ENCODE data around the gene BEX4. TPM values are rescaled to one million over a fixed set of nuclear protein-coding genes. Genes with fewer than 3 reads are reported as not detected.

The BEX4 gene
- total and polyA plus RNA-seq, 2 of the 8 experiments (the other 6 are each of a cell fraction or from before 2014, with no cell fraction given): 27.2 to 45.1 TPM

DNA sequence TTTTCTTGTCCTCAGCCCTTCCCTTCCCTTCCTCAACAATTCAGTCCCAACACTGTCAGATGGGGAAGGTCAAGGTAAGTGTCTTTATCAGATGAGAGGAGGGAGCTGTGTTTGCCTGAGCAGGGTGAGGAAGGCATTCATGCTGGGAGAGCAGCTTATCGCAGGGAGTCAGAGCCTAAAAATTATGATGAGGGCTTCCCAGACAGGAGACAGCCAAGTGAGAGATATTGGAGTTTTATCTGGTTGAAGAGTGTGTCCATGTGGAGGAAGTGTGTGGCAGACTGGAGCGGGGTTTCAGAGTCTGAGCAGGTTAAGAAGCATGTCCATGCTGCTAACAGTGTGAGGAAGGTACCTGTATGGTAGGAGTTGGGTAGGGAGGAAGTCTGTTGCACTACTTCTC, 18.4 kb downstream of the BEX4 start:
- FAIRE-seq (peak; percentile 42), DNase-seq (ENCODE audit: low read depth in 1 of 2, low spot score in 2 of 2) (no peak)
- H3K36me3 ChIP-seq (ENCODE audit: control insufficient read depth in 2 of 4, insufficient read depth in 4 of 4, low read length in 3 of 4): no peaks in the 10 kb centered on the region
- no peaks in the 10 kb centered on the region for H3K4me1 ChIP-seq (replicated peaks in 1 of 4; ENCODE audit: control insufficient read depth in 3 of 4, insufficient read depth in 4 of 4, low read length in 3 of 4)
- H2AK5ac ChIP-seq (ENCODE audit: low read depth, low read length): no peak overlapping the region
- no peaks in the 10 kb centered on the region for H3K27me3 ChIP-seq (replicated peaks in 1 of 4; ENCODE audit: control insufficient read depth in 3 of 4, extremely low read depth in 1 of 4, insufficient read depth in 3 of 4, low read length in 3 of 4)
- H3K23me2 ChIP-seq (ENCODE audit: low read depth, low read length): no peaks in the 10 kb centered on the region
- WGBS, 2 experiments (ENCODE audit: extremely low coverage in 1 of 2, insufficient coverage in 1 of 2, insufficient read length in 1 of 2, insufficient replicate concordance in 2 of 2, low coverage in 1 of 2, low lambda C conversion rate in 2 of 2, missing lambda C conversion rate in 1 of 2): 94% methylated on average over 2 of the region's 2 CpGs; no CpG with 5 or more reads in 1 of the 2 experiments
- H3K23ac ChIP-seq (ENCODE audit: insufficient read length): no peak overlapping the region
- no peak overlapping the region for H3K9ac ChIP-seq (replicated peaks in 1 of 4; ENCODE audit: extremely low read depth in 1 of 4, low read depth in 3 of 4, low read length in 3 of 4)
- H3K27ac ChIP-seq (ENCODE audit: low read depth, low read length): no peak overlapping the region
- no peak overlapping the region for H2BK15ac ChIP-seq (ENCODE audit: low read length)
- no peak overlapping the region for H2BK5ac ChIP-seq (ENCODE audit: low read depth, low read length)
- H4K8ac ChIP-seq (ENCODE audit: extremely low read depth, insufficient read depth, low read length): no peak overlapping the region
- no peak overlapping the region for H3K14ac ChIP-seq (ENCODE audit: insufficient read length)
- H3K4me2 ChIP-seq (ENCODE audit: insufficient read depth in 1 of 2, low read depth in 2 of 2, low read length in 2 of 2): no peak overlapping the region
- H3K4ac ChIP-seq (replicated peaks; ENCODE audit: insufficient read length, low read depth, low read length): no peak overlapping the region
- H2BK12ac ChIP-seq (ENCODE audit: low read depth, low read length): no peak overlapping the region
- H3K9me3 ChIP-seq (ENCODE audit: insufficient read depth in 2 of 2, low read depth in 1 of 2, low read length in 1 of 2): no peaks in the 10 kb centered on the region
- H3K4me3 ChIP-seq (ENCODE audit: extremely low read depth in 1 of 4, insufficient read depth in 2 of 4, low read depth in 3 of 4, low read length in 4 of 4): no peak overlapping the region
- H4K91ac ChIP-seq (replicated peaks; ENCODE audit: insufficient read length, low read length): peak overlapping the region; percentile 65
- 0 out of 2 replicates have a peak overlapping the region, but pooled peaks have one; percentile 32 for H2AFZ ChIP-seq (ENCODE audit: low read length)
- H4K5ac ChIP-seq (ENCODE audit: insufficient read length, low read depth, low read length): no peak overlapping the region
- no peak overlapping the region for H3K56ac ChIP-seq (replicated peaks; ENCODE audit: insufficient read length, low read depth, low read length)
- CTCF ChIA-PET (ENCODE audit: partially characterized antibody): interaction anchor here (1.0 kb wide), 1 partner anchor 17 kb away, joined by 3 read pairs; no protein-coding TSS in a partner anchor
- POLR2A ChIA-PET (ENCODE audit: partially characterized antibody): interaction anchor here (0.6 to 1.3 kb wide), 3 partner anchors 15 to 286 kb away, joined by 3 to 4 read pairs (median 3); partner anchors contain the start of genes RAB40A and TCEAL8
- H4K20me1 ChIP-seq (replicated peaks in 1 of 2; ENCODE audit: control insufficient read depth in 1 of 2, insufficient read depth in 2 of 2, low read length in 2 of 2): no peaks in the 10 kb centered on the region
- no peak overlapping the region for H3K18ac ChIP-seq (ENCODE audit: extremely low read depth, low read length)
- no peak overlapping the region for H2BK120ac ChIP-seq (replicated peaks; ENCODE audit: low read depth, low read length)
- no peaks in the 10 kb centered on the region for H3K79me2 ChIP-seq (ENCODE audit: control insufficient read depth in 1 of 2, insufficient read depth in 2 of 2, low read length in 2 of 2)
- H3K79me1 ChIP-seq (ENCODE audit: low read depth, low read length): no peaks in the 10 kb centered on the region
- H2BK20ac ChIP-seq (ENCODE audit: low read length): no peak overlapping the region
- TF ChIP-seq SIN3A (conservative IDR thresholded peaks at IDR 0.05 in 1 of 2, IDR thresholded peaks at IDR 0.05 in 1 of 2; ENCODE audit: low read depth in 1 of 2, low read length in 2 of 2) (no peak), BACH1 (IDR thresholded peaks at IDR 0.05; ENCODE audit: low read length) (no peak), KDM1A (IDR thresholded peaks at IDR 0.05; ENCODE audit: borderline replicate concordance, low read length) (no peak), BCL11A (IDR thresholded peaks at IDR 0.05; ENCODE audit: low read depth in 2 of 2, low read length in 2 of 2) (no peak), MAFK (IDR thresholded peaks at IDR 0.05; ENCODE audit: low read depth, low read length) (no peak), CBX5 (IDR thresholded peaks at IDR 0.05; ENCODE audit: low read depth, low read length) (no peak), EZH2 (IDR thresholded peaks at IDR 0.05; ENCODE audit: low read depth, low read length, severe bottlenecking) (no peak), TEAD4 (IDR thresholded peaks at IDR 0.05; ENCODE audit: low read depth, low read length) (no peak), RXRA (IDR thresholded peaks at IDR 0.05; ENCODE audit: insufficient read depth, low read depth, low read length) (no peak), TCF12 (IDR thresholded peaks at IDR 0.05; ENCODE audit: low read depth, low read length) (no peak), RAD21 (IDR thresholded peaks at IDR 0.05 in 1 of 2, conservative IDR thresholded peaks at IDR 0.05 in 1 of 2; ENCODE audit: low read depth in 2 of 2, low read length in 2 of 2) (no peak), YY1 (IDR thresholded peaks at IDR 0.05; ENCODE audit: low read depth, low read length) (no peak)
- TF ChIP-seq, protein P1, sequence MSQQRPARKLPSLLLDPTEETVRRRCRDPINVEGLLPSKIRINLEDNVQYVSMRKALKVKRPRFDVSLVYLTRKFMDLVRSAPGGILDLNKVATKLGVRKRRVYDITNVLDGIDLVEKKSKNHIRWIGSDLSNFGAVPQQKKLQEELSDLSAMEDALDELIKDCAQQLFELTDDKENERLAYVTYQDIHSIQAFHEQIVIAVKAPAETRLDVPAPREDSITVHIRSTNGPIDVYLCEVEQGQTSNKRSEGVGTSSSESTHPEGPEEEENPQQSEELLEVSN (IDR thresholded peaks at IDR 0.05): no peak

All from H1 (cell line).